Loucy (cell line): ENCODE data around the gene GALNT7.
A peak's percentile ranks its signal among the peaks of the same experiment; 100 is the strongest.

Experiments used
- EZH2phosphoT487 ChIP-seq: fragments of 200-600 bp; IDR thresholded peaks from 2 replicates; pipeline ENCODE4 v1.6.1; 2018; ENCODE audit warnings: antibody characterized with exemption, mild to moderate bottlenecking, moderate library complexity, borderline replicate concordance
- TF ChIP-seq, protein P1 (sequence below): fragments of 200-600 bp; sonication (generic); conservative IDR thresholded peaks from 2 replicates; pipeline ENCODE4 v1.5.1; 2014; ENCODE audit warnings: mild to moderate bottlenecking, antibody characterized with exemption, low read length

- TF ChIP-seq, protein P1, sequence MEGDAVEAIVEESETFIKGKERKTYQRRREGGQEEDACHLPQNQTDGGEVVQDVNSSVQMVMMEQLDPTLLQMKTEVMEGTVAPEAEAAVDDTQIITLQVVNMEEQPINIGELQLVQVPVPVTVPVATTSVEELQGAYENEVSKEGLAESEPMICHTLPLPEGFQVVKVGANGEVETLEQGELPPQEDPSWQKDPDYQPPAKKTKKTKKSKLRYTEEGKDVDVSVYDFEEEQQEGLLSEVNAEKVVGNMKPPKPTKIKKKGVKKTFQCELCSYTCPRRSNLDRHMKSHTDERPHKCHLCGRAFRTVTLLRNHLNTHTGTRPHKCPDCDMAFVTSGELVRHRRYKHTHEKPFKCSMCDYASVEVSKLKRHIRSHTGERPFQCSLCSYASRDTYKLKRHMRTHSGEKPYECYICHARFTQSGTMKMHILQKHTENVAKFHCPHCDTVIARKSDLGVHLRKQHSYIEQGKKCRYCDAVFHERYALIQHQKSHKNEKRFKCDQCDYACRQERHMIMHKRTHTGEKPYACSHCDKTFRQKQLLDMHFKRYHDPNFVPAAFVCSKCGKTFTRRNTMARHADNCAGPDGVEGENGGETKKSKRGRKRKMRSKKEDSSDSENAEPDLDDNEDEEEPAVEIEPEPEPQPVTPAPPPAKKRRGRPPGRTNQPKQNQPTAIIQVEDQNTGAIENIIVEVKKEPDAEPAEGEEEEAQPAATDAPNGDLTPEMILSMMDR: peak; percentile 21; the same call in 1 of the 2 replicates
- TF ChIP-seq EZH2phosphoT487: no peak
Observed at GRCh38 chr4:173177232-173177631, 8.6 kb downstream of the GALNT7 start.
